GM21529 (cell line): Measurements from ENCODE around the gene IGLON5.

ENCODE experiments used
- ATAC-seq: cut with Tn5 transposase; IDR thresholded peaks from one replicate; pipeline ENCODE4 v1.9.1; 2021; ENCODE audit not compliant: unreplicated experiment

IGLON5 gene

GRCh38 chr19:51317376-51317775, 5.9 kb downstream of the IGLON5 start:
- no peak for ATAC-seq

GRCh38 chr19:51317968-51318367, 6.5 kb downstream of the IGLON5 start:
- ATAC-seq: no peak

GRCh38 chr19:51318687-51319648, 7.5 kb downstream of the IGLON5 start:
- ATAC-seq: no peak

GRCh38 chr19:51319649-51320279, 8.3 kb downstream of the IGLON5 start:
- ATAC-seq: no peak

- no peak for ATAC-seq
Measured at GRCh38 chr19:51320280-51320657, 8.8 kb downstream of the IGLON5 start.

- no peak for ATAC-seq
Measured at GRCh38 chr19:51321799-51322198, 10.4 kb downstream of the IGLON5 start.

GRCh38 chr19:51323481-51324166, 12.2 kb downstream of the IGLON5 start:
- ATAC-seq: no peak

- no peak for ATAC-seq
Measured at GRCh38 chr19:51324167-51324481, 12.7 kb downstream of the IGLON5 start.

- no peak for ATAC-seq
Measured at GRCh38 chr19:51325161-51325976, 13.9 kb downstream of the IGLON5 start.

GRCh38 chr19:51326216-51327065, 15.0 kb downstream of the IGLON5 start:
- ATAC-seq: no peak

- no peak for ATAC-seq
Measured at GRCh38 chr19:51327066-51328001, 15.9 kb downstream of the IGLON5 start.

- ATAC-seq: no peak
Measured at GRCh38 chr19:51329411-51329810, 18.0 kb downstream of the IGLON5 start.

GRCh38 chr19:51330366-51330765, 18.9 kb downstream of the IGLON5 start:
- no peak for ATAC-seq

GRCh38 chr19:51331193-51331592, 19.7 kb downstream of the IGLON5 start:
- no peak for ATAC-seq

- ATAC-seq: no peak
Measured at GRCh38 chr19:51331716-51332115, 20.3 kb downstream of the IGLON5 start.

- ATAC-seq: no peak
Measured at GRCh38 chr19:51333836-51334460, 22.5 kb downstream of the IGLON5 start.

- no peak for ATAC-seq
Measured at GRCh38 chr19:51337141-51337860, 25.9 kb downstream of the IGLON5 start.
